Brain microvascular endothelial cell (primary cell): Measurements from ENCODE around the gene GRID1.

ENCODE experiments used
- DNase-seq: peaks from one replicate; pipeline ENCODE4 v3.0.0-alpha.2; 2020
- H3K27ac ChIP-seq: fragments of 250-450 bp; sonication (Bioruptor Pico); 2 replicates; pipeline ENCODE4 v1.5.1; 2020; ENCODE audit warnings: mild to moderate bottlenecking, moderate library complexity
- H3K27me3 ChIP-seq: fragments of 250-450 bp; sonication (Bioruptor Pico); replicated peaks from 2 replicates; pipeline ENCODE4 v1.5.1; 2020; ENCODE audit warnings: mild to moderate bottlenecking
- H3K36me3 ChIP-seq: fragments of 250-450 bp; sonication (Bioruptor Pico); replicated peaks from 2 replicates; pipeline ENCODE4 v1.5.1; 2020; ENCODE audit warnings: mild to moderate bottlenecking
- H3K4me3 ChIP-seq: 2 replicates; pipeline ENCODE4 v1.5.1; 2011; ENCODE audit warnings: low read depth, mild to moderate bottlenecking, control low read depth, low read length, moderate library complexity
- CTCF ChIP-seq: IDR thresholded peaks from 2 replicates; pipeline ENCODE4 v1.5.1; 2011; ENCODE audit warnings: low read depth, mild to moderate bottlenecking, moderate library complexity, low read length, control low read depth, inconsistent platforms; ENCODE audit errors: missing control alignments
- in situ Hi-C: cut with HindIII; loops from 2 replicates; pipeline ENCODE4 v1.10.0; 2017; ENCODE audit warnings: low sequenced_read_pairs, low pct_ligation_motif_present

The GRID1 gene

DNA sequence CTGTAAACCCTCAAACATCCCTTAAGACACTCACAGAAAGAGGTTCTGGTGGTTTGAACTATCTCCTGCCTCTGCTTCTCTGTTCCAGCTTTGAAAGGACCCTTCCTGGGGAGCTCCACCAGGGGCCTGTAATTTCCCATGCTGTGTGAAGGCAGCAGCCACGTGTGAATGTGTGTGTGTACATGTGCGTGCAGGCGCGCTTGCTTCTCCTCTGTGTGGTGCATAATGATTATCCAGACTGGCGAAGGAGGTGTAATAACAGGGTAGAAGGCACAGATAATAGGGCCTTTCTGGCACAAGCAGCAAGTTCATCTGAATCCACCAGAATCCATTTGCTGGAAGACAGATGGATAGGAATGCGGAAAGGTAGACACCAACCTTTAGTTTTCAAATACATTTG is 466.5 kb downstream of the GRID1 start:
- no peak overlapping the region for H3K27ac ChIP-seq
- no peaks in the 10 kb centered on the region for H3K27me3 ChIP-seq
- no peak for DNase-seq
- in situ Hi-C loops = no loop called here
- no peak overlapping the region for H3K4me3 ChIP-seq
- TF ChIP-seq CTCF = no peak
- H3K36me3 ChIP-seq = no peaks in the 10 kb centered on the region

- no peak for TF ChIP-seq CTCF
Observed at GRCh38 chr10:85891472-85891871, 475.1 kb downstream of the GRID1 start.

GRCh38 chr10:85888559-85888958 is 478.0 kb downstream of the GRID1 start:
- Histone ChIP-seq H3K36me3 (no peaks in the 10 kb centered on the region), H3K4me3 (no peak overlapping the region), H3K27me3 (no peaks in the 10 kb centered on the region), H3K27ac (no peak overlapping the region)
- in situ Hi-C loops = no loop called here
- TF ChIP-seq CTCF = no peak
- DNase-seq = no peak

More at GRCh38 chr10:85891472-85891871, 475.1 kb downstream of the GRID1 start:
- Histone ChIP-seq H3K27me3 (no peaks in the 10 kb centered on the region), H3K27ac (no peak overlapping the region), H3K36me3 (no peaks in the 10 kb centered on the region), H3K4me3 (no peak overlapping the region)
- DNase-seq = no peak
- in situ Hi-C loops = no loop called here

DNA sequence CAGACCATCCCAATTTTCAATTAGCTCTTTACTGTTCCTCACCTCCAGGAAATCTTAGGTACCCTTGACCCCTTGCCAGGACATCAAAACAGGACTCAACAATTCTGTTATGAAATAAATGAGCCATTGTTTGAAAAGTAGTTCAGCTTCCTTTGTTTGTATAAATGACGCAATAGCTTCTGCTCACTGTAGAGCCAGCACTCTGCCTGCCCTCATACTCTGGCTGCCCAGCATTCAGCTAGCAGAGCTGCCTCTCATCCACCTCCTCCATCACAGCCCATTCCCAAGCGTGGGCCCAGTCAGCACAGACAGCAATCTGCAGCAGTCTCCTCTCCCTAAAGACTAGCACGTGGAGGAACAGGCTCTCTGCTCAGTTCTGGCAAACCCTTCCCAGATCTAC is 478.6 kb downstream of the GRID1 start:
- Histone ChIP-seq H3K27ac (no peak overlapping the region), H3K4me3 (no peak overlapping the region), H3K27me3 (no peaks in the 10 kb centered on the region), H3K36me3 (no peaks in the 10 kb centered on the region)
- no peak for DNase-seq
- TF ChIP-seq CTCF = no peak
- in situ Hi-C loops = no loop called here

GRCh38 chr10:85874208-85874607 is 492.4 kb downstream of the GRID1 start:
- no peak overlapping the region for H3K4me3 ChIP-seq
- TF ChIP-seq CTCF = no peak
- in situ Hi-C loops = no loop called here
- H3K27me3 ChIP-seq = no peaks in the 10 kb centered on the region
- DNase-seq = no peak
- H3K27ac ChIP-seq = no peak overlapping the region
- no peaks in the 10 kb centered on the region for H3K36me3 ChIP-seq

DNA sequence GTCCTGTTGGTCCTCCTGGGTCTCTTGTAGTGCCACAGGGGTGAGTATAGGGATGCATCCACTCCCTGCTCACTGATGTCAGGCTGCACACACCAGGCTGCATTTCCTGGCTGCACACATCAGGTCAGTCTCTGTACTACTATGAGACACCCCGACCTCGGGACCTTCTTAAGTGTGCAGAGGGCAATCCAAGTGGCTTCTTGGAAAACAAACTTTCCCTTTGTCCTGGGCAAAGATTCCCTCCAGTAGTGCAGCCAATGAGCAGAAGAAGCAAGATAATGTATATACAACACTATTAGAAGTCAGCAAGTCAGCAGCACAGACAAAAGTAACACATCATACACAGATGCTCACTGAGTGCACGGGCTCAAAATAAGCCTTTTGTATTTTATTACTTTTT is 493.5 kb downstream of the GRID1 start:
- Histone ChIP-seq H3K36me3 (no peaks in the 10 kb centered on the region), H3K4me3 (no peak overlapping the region), H3K27ac (no peak overlapping the region), H3K27me3 (no peaks in the 10 kb centered on the region)
- in situ Hi-C loops = no loop called here
- TF ChIP-seq CTCF = no peak
- DNase-seq = no peak
